Measurements from ENCODE around the gene ADARB2. TPM values are rescaled to one million over a fixed set of nuclear protein-coding genes. Genes with fewer than 3 reads are reported as not detected.

ADARB2 gene
- total and polyA plus RNA-seq, 7 donors = 0.05 to 0.39 (median 0.15) TPM; not detected in 2

- TF ChIP-seq CTCF (IDR thresholded peaks at IDR 0.05) = no peak
- H3K36me3 ChIP-seq (ENCODE audit: insufficient read depth in 1 of 2, low read depth in 1 of 2) = no peaks in the 10 kb centered on the region
- WGBS, 3 donors = 34 to 40% (median 35%) methylated on average over 4 of the region's 4 CpGs
- ATAC-seq (no peak), DNase-seq (no peak)
- H3K9me3 ChIP-seq = no peaks in the 10 kb centered on the region
- intact Hi-C loops (cut with DNase I) = no loop called here
- no peak overlapping the region for H3K4me3 ChIP-seq
- no peak overlapping the region for H3K27ac ChIP-seq
- peaks cover 0 to 13% (median 3%) of the 10 kb centered on the region in 3 donors for H3K27me3 ChIP-seq (ENCODE audit: insufficient read depth in 3 of 3, low read length in 2 of 3)
- H3K4me1 ChIP-seq = no peaks in the 10 kb centered on the region
These were observed 178.4 kb downstream of the ADARB2 start for GRCh38 chr10:1558906-1559305.

- Histone ChIP-seq H3K9me3 (no peaks in the 10 kb centered on the region), H3K27ac (no peak overlapping the region), H3K36me3 (ENCODE audit: insufficient read depth in 1 of 2, low read depth in 1 of 2) (no peaks in the 10 kb centered on the region), H3K27me3 (ENCODE audit: insufficient read depth in 3 of 3, low read length in 2 of 3) (peaks cover 0 to 9% (median 3%) of the 10 kb centered on the region in 3 donors), H3K4me1 (no peaks in the 10 kb centered on the region), H3K4me3 (no peak overlapping the region)
- intact Hi-C loops (cut with DNase I) = no loop called here
- no peak for TF ChIP-seq CTCF (IDR thresholded peaks at IDR 0.05)
- ATAC-seq (no peak), DNase-seq (no peak)
- 75 to 77% (median 76%) methylated on average over 13 of the region's 13 CpGs for WGBS, 3 donors
These were observed 180.2 kb downstream of the ADARB2 start for GRCh38 chr10:1557081-1557480.

- H3K4me1 ChIP-seq = no peaks in the 10 kb centered on the region
- H3K36me3 ChIP-seq (ENCODE audit: insufficient read depth in 1 of 2, low read depth in 1 of 2) = no peaks in the 10 kb centered on the region
- H3K9me3 ChIP-seq = no peaks in the 10 kb centered on the region
- ATAC-seq = no peak
- intact Hi-C loops (cut with DNase I) = no loop called here
- H3K27me3 ChIP-seq (ENCODE audit: insufficient read depth in 3 of 3, low read length in 2 of 3) = peaks cover 0 to 9% (median 3%) of the 10 kb centered on the region in 3 donors
- H3K27ac ChIP-seq = no peak overlapping the region
- DNase-seq = no peak
- 54 to 60% (median 57%) methylated on average over 8 of the region's 8 CpGs for WGBS, 3 donors
- H3K4me3 ChIP-seq = no peak overlapping the region
- no peak for TF ChIP-seq CTCF (IDR thresholded peaks at IDR 0.05)
These were observed 180.8 kb downstream of the ADARB2 start for GRCh38 chr10:1556496-1556895.

- H3K9me3 ChIP-seq = no peaks in the 10 kb centered on the region
- H3K27me3 ChIP-seq (ENCODE audit: insufficient read depth in 3 of 3, low read length in 2 of 3) = peaks cover 0 to 7% (median 3%) of the 10 kb centered on the region in 3 donors
- intact Hi-C loops (cut with DNase I) = no loop called here
- DNase-seq (no peak), ATAC-seq (no peak)
- no peak for TF ChIP-seq CTCF (IDR thresholded peaks at IDR 0.05)
- WGBS, 3 donors = 81 to 86% (median 82%) methylated on average over 6 to 7 of the region's 7 CpGs
- H3K4me1 ChIP-seq = no peaks in the 10 kb centered on the region
- no peak overlapping the region for H3K4me3 ChIP-seq
- no peaks in the 10 kb centered on the region for H3K36me3 ChIP-seq (ENCODE audit: insufficient read depth in 1 of 2, low read depth in 1 of 2)
- H3K27ac ChIP-seq = no peak overlapping the region
These were observed 183.4 kb downstream of the ADARB2 start for GRCh38 chr10:1553951-1554350.
